H1 (cell line): ENCODE measurements around the gene SAPCD1. TPM values are rescaled to one million over a fixed set of nuclear protein-coding genes. Genes with fewer than 3 reads are reported as not detected.

Experiments used
- ATF2 ChIP-seq: IDR thresholded peaks from 2 replicates; pipeline ENCODE4 v1.6.1; 2012; ENCODE audit warnings: low read length, inconsistent platforms
- CBX5 ChIP-seq: fragments of 300-800, 300-1000 bp; sonication (generic); IDR thresholded peaks from 2 replicates; pipeline ENCODE4 v1.7.1; 2016; ENCODE audit warnings: antibody characterized with exemption, low read length, low read depth
- CEBPB ChIP-seq: IDR thresholded peaks from 2 replicates; pipeline ENCODE4 v1.6.1; 2012; ENCODE audit warnings: low read depth, low read length
- CREB1 ChIP-seq: IDR thresholded peaks from 2 replicates; pipeline ENCODE4 v1.6.1; 2012; ENCODE audit warnings: inconsistent platforms
- EGR1 ChIP-seq: IDR thresholded peaks from 2 replicates; pipeline ENCODE4 v1.6.1; 2011; ENCODE audit warnings: low read depth, low read length, borderline replicate concordance
- HDAC6 ChIP-seq: IDR thresholded peaks from one replicate; pipeline ENCODE4 v1.7.1; 2012; ENCODE audit warnings: low read depth, mild to moderate bottlenecking, inconsistent platforms, low read length, moderate library complexity
- JUN ChIP-seq: IDR thresholded peaks from 2 replicates; pipeline ENCODE4 v1.6.1; 2011; ENCODE audit warnings: low read depth, mild to moderate bottlenecking, improper control_type of control experiment, low read length
- KDM1A ChIP-seq: fragments of 200-600, 300-600 bp; sonication (generic); IDR thresholded peaks from 2 replicates; pipeline ENCODE4 v1.7.1; 2016; ENCODE audit warnings: mild to moderate bottlenecking, low read length, borderline replicate concordance
- KDM4A ChIP-seq: IDR thresholded peaks from one replicate; pipeline ENCODE4 v1.7.1; 2012; ENCODE audit warnings: low read depth, mild to moderate bottlenecking, moderate library complexity, low read length, inconsistent platforms; ENCODE audit not compliant: severe bottlenecking
- NRF1 ChIP-seq: IDR thresholded peaks from 2 replicates; pipeline ENCODE4 v1.6.1; 2011; ENCODE audit warnings: mild to moderate bottlenecking, low read depth, low read length, improper control_type of control experiment
- POLR2A ChIP-seq, 2 experiments: IDR thresholded peaks; 1 replicate in 1 of 2; 2 replicates in 1 of 2; pipeline ENCODE4 v1.6.1; 2011; ENCODE audit warnings: low read depth in 2 of 2, low read length in 2 of 2, mild to moderate bottlenecking in 2 of 2; ENCODE audit errors: control extremely low read depth in 1 of 2
- POLR2AphosphoS5 ChIP-seq: IDR thresholded peaks from 2 replicates; pipeline ENCODE4 v1.6.1; 2011; ENCODE audit warnings: low read depth, low read length
- RBBP5 ChIP-seq: IDR thresholded peaks from 2 replicates; pipeline ENCODE4 v1.7.1; 2012; ENCODE audit warnings: low read depth, mild to moderate bottlenecking, inconsistent platforms, low read length, moderate library complexity, borderline replicate concordance
- RFX5 ChIP-seq: IDR thresholded peaks from 2 replicates; pipeline ENCODE4 v1.6.1; 2011; ENCODE audit warnings: low read depth, low read length, improper control_type of control experiment, borderline replicate concordance
- SAP30 ChIP-seq: fragments of 300-600 bp; sonication (generic); IDR thresholded peaks from 2 replicates; pipeline ENCODE4 v1.7.1; 2012; ENCODE audit warnings: low read length, moderate library complexity, mild to moderate bottlenecking, inconsistent platforms; ENCODE audit not compliant: insufficient read depth, insufficient replicate concordance
- SP4 ChIP-seq: IDR thresholded peaks from 2 replicates; pipeline ENCODE4 v1.6.1; 2012; ENCODE audit warnings: low read length, inconsistent platforms
- SRF ChIP-seq: IDR thresholded peaks from 2 replicates; pipeline ENCODE4 v1.6.1; 2011; ENCODE audit warnings: mild to moderate bottlenecking, low read depth, low read length, moderate library complexity
- TBP ChIP-seq: IDR thresholded peaks from 2 replicates; pipeline ENCODE4 v1.6.1; 2011; ENCODE audit warnings: low read depth, low read length, improper control_type of control experiment
- TEAD4 ChIP-seq: IDR thresholded peaks from 2 replicates; pipeline ENCODE4 v1.6.1; 2012; ENCODE audit warnings: low read depth, low read length, inconsistent platforms, mixed read lengths
- polyA plus RNA-seq, 7 experiments: library from polyadenylated mRNA; depleted of rRNA in 3 of 7; stranded (reverse) in 5 of 7; unstranded in 2 of 7; fragments of >200 nt in 5 of 7; fragments of 200-250 nt in 2 of 7; gene quantifications; 1 replicate in 5 of 7; 2 replicates in 1 of 7; 4 replicates in 1 of 7; pipeline versions ENCODE4 v1.2.1 to v1.2.3, GENCODE V29; 2011 to 2013; ENCODE audit warnings: missing spikeins in 2 of 7, mixed read lengths in 2 of 7
- total RNA-seq: library from RNA; stranded (reverse); fragmentation: NEBNext Ultra II Directional; extraction: Animal tissue kit (Norgen Biotek cat#: 25700); gene quantifications from 2 replicates; pipeline ENCODE4 v1.2.1, GENCODE V29; 2021
- TF ChIP-seq, protein P1 (sequence below): IDR thresholded peaks from 2 replicates; pipeline ENCODE4 v1.6.1; 2011; ENCODE audit warnings: low read length, improper control_type of control experiment
- TF ChIP-seq, protein P2 (sequence below): IDR thresholded peaks from 2 replicates; pipeline ENCODE4 v1.6.1; 2012; ENCODE audit warnings: inconsistent platforms

SAPCD1 gene
- total and polyA plus RNA-seq, 2 of the 8 experiments (the other 6 are each of a cell fraction or from before 2014, with no cell fraction given), result 3.1 to 5.9 TPM

- TF ChIP-seq POLR2AphosphoS5 (peak; percentile 83), SRF (peak; percentile 51; the same call in 1 of the 2 replicates), KDM1A (no peak), TBP (peak; percentile 72), RFX5 (no peak), JUN (no peak), NRF1 (peak; percentile 58), SAP30 (peak; percentile 61), CEBPB (no peak), ATF2 (peak; percentile 69; the same call in 1 of the 2 replicates), CREB1 (peak; percentile 97), SP4 (peak; percentile 80; the same call in 1 of the 2 replicates), RBBP5 (peak; percentile 100), CBX5 (no peak), POLR2A (IDR thresholded peaks at IDR 0.05; ENCODE audit: control extremely low read depth in 1 of 2, low read depth in 2 of 2, low read length in 2 of 2) (peak; percentile 58 to 69), HDAC6 (no peak), TEAD4 (0 out of 2 replicates have a peak, but pooled peaks have one; percentile 11), KDM4A (peak; percentile 98), EGR1 (0 out of 2 replicates have a peak, but pooled peaks have one; percentile 16)
- TF ChIP-seq, protein P1, sequence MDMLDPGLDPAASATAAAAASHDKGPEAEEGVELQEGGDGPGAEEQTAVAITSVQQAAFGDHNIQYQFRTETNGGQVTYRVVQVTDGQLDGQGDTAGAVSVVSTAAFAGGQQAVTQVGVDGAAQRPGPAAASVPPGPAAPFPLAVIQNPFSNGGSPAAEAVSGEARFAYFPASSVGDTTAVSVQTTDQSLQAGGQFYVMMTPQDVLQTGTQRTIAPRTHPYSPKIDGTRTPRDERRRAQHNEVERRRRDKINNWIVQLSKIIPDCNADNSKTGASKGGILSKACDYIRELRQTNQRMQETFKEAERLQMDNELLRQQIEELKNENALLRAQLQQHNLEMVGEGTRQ, result no peak
- TF ChIP-seq, protein P2, sequence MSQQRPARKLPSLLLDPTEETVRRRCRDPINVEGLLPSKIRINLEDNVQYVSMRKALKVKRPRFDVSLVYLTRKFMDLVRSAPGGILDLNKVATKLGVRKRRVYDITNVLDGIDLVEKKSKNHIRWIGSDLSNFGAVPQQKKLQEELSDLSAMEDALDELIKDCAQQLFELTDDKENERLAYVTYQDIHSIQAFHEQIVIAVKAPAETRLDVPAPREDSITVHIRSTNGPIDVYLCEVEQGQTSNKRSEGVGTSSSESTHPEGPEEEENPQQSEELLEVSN, result peak; percentile 41; the same call in 1 of the 2 replicates
Observed at GRCh38 chr6:31806470-31807272, 44.2 kb downstream of the SAPCD1 start, which contains the start of gene LSM2 (continued).
